H1 (cell line): ENCODE data around the gene RPIA. TPM values are rescaled to one million over a fixed set of nuclear protein-coding genes. Genes with fewer than 3 reads are reported as not detected.

Experiments
- EP300 ChIP-seq, 2 experiments: IDR thresholded peaks; 1 replicate in 1 of 2; 2 replicates in 1 of 2; pipeline ENCODE4 v1.6.1; 2011 to 2012; ENCODE audit warnings: low read depth in 2 of 2, low read length in 2 of 2, mild to moderate bottlenecking in 2 of 2, borderline replicate concordance in 1 of 2, inconsistent platforms in 1 of 2, moderate library complexity in 1 of 2
- JUN ChIP-seq: IDR thresholded peaks from 2 replicates; pipeline ENCODE4 v1.6.1; 2011; ENCODE audit warnings: low read depth, mild to moderate bottlenecking, improper control_type of control experiment, low read length
- SIN3A ChIP-seq, 2 experiments: IDR thresholded peaks in 1 of 2; conservative IDR thresholded peaks in 1 of 2; 2 replicates each; pipeline ENCODE4 v1.6.1; 2011 to 2012; ENCODE audit warnings: low read length in 2 of 2, improper control_type of control experiment in 1 of 2, low read depth in 1 of 2, mild to moderate bottlenecking in 1 of 2
- polyA plus RNA-seq, 7 experiments: library from polyadenylated mRNA; depleted of rRNA in 3 of 7; stranded (reverse) in 5 of 7; unstranded in 2 of 7; fragments of >200 nt in 5 of 7; fragments of 200-250 nt in 2 of 7; gene quantifications; 1 replicate in 5 of 7; 2 replicates in 1 of 7; 4 replicates in 1 of 7; pipeline versions ENCODE4 v1.2.1 to v1.2.3, GENCODE V29; 2011 to 2013; ENCODE audit warnings: missing spikeins in 2 of 7, mixed read lengths in 2 of 7
- total RNA-seq: library from RNA; stranded (reverse); fragmentation: NEBNext Ultra II Directional; extraction: Animal tissue kit (Norgen Biotek cat#: 25700); gene quantifications from 2 replicates; pipeline ENCODE4 v1.2.1, GENCODE V29; 2021

Gene RPIA
- total and polyA plus RNA-seq, 2 of the 8 experiments (the other 6 are each of a cell fraction or from before 2014, with no cell fraction given): 13.1 to 24.0 TPM

DNA sequence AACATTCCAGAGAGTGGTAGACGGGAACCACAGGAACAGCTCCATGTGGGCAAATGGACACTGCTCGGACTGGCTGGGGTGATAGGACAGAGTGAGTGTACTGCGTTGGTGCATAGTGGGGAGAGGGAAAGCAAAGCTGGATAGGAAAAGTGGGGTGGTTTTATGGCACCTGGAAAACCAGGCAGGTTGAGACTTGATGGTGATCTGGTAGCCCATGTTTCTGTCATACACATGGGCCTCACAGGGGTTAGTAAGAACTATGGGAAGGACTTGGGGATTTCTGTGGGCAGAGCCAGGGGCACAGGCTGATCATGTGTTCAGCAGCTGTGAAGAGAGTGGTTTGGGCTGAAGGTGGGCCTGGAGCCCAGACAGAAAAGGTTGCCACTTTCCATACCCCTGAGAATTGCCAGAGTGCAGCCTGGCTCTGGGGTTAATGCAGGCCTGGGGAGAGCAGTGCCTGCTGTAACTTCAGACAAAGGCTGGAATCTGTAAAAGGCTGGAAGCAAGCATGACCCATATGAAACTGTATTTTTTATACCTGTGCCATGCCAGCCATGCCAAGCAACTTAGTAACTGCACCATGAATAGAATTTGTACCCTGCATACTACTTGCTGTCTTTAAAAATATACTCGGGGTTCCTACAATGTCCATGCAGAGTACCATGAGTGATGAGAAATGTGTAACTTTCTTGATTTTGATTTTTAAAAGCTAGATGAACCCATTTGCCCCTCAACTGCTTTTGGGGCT, 41.9 kb downstream of the RPIA start (continued):
- no peak for TF ChIP-seq EP300 (IDR thresholded peaks at IDR 0.05; ENCODE audit: borderline replicate concordance in 1 of 2, low read depth in 2 of 2, low read length in 2 of 2)
- TF ChIP-seq JUN: no peak
- no peak for TF ChIP-seq SIN3A (conservative IDR thresholded peaks at IDR 0.05 in 1 of 2, IDR thresholded peaks at IDR 0.05 in 1 of 2; ENCODE audit: low read depth in 1 of 2, low read length in 2 of 2)
